Measurements from ENCODE around the gene CREB1. TPM values are rescaled to one million over a fixed set of nuclear protein-coding genes. Genes with fewer than 3 reads are reported as not detected.

Gene CREB1
- total and polyA plus RNA-seq, 9 of the 15 experiments (the other 6 are each of a cell fraction or from before 2014, with no cell fraction given), result 8.9 to 51.3 (median 19.5) TPM

DNA sequence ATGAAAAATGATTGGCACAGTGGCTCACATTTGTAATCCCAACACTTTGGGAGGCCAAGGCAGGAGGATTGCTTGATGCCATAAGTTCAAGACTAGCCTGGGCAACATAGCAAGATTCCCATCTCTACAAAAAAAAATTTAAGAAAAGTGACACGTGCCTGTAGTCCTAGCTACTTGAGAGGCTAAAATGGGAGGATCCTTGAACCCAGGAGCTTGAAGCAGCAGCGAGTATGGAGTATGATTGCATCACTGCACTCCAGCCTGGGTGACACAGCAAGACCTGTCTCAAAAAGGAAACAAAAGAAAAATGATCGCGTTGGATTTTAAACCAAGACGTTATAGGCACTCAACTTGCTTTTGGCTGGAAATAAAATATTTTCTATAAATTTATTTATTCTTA, 37.8 kb upstream of the CREB1 start (continued):
- TF ChIP-seq, protein P1, sequence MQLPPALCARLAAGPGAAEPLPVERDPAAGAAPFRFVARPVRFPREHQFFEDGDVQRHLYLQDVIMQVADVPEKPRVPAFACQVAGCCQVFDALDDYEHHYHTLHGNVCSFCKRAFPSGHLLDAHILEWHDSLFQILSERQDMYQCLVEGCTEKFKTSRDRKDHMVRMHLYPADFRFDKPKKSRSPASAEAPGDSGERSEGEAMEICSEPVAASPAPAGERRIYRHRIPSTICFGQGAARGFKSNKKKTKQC (CRISPR knock-in tag; IDR thresholded peaks at IDR 0.05), result no peak
- TF ChIP-seq HDAC2 (IDR thresholded peaks at IDR 0.05) (no peak), ZBTB1 (CRISPR knock-in tag; IDR thresholded peaks at IDR 0.05; ENCODE audit: borderline replicate concordance, low read depth) (no peak), ZBED1 (IDR thresholded peaks at IDR 0.05) (no peak), TRIM24 (IDR thresholded peaks at IDR 0.05) (peak in 1 of 2 experiments; percentile 35; a peak in 1 of 4 replicates), ZNF639 (CRISPR knock-in tag; conservative IDR thresholded peaks at IDR 0.05 in 1 of 2, IDR thresholded peaks at IDR 0.05 in 1 of 2) (no peak), ZNF224 (CRISPR knock-in tag; IDR thresholded peaks at IDR 0.05) (no peak), RBM25 (IDR thresholded peaks at IDR 0.05; ENCODE audit: low read depth, low read length, severe bottlenecking) (no peak), ZNF586 (CRISPR knock-in tag; conservative IDR thresholded peaks at IDR 0.05) (no peak), U2AF2 (optimal IDR thresholded peaks at IDR 0.05; ENCODE audit: low read depth, low read length) (no peak), COPS2 (conservative IDR thresholded peaks at IDR 0.05) (no peak), NFE2L1 (tag; IDR thresholded peaks at IDR 0.05; ENCODE audit: borderline replicate concordance, low read depth) (no peak), NCOA2 (IDR thresholded peaks at IDR 0.05; ENCODE audit: partially characterized antibody in 2 of 2) (no peak), TAL1 (IDR thresholded peaks at IDR 0.05) (no peak), KAT2B (IDR thresholded peaks at IDR 0.05; ENCODE audit: low read depth, low read length) (no peak), MCM7 (IDR thresholded peaks at IDR 0.05) (no peak), PKNOX1 (IDR thresholded peaks at IDR 0.05) (peak; percentile 26), DIDO1 (tag; IDR thresholded peaks at IDR 0.05; ENCODE audit: low read depth) (no peak), ATF1 (CRISPR knock-in tag; IDR thresholded peaks at IDR 0.05) (no peak), ATF1 (tag; IDR thresholded peaks at IDR 0.05) (0 out of 2 replicates have a peak, but pooled peaks have one; percentile 9), BACH1 (tag; IDR thresholded peaks at IDR 0.05) (peak; percentile 35; the same call in 1 of the 2 replicates), L3MBTL2 (IDR thresholded peaks at IDR 0.05) (peak; percentile 78)
- TF ChIP-seq, protein P2, sequence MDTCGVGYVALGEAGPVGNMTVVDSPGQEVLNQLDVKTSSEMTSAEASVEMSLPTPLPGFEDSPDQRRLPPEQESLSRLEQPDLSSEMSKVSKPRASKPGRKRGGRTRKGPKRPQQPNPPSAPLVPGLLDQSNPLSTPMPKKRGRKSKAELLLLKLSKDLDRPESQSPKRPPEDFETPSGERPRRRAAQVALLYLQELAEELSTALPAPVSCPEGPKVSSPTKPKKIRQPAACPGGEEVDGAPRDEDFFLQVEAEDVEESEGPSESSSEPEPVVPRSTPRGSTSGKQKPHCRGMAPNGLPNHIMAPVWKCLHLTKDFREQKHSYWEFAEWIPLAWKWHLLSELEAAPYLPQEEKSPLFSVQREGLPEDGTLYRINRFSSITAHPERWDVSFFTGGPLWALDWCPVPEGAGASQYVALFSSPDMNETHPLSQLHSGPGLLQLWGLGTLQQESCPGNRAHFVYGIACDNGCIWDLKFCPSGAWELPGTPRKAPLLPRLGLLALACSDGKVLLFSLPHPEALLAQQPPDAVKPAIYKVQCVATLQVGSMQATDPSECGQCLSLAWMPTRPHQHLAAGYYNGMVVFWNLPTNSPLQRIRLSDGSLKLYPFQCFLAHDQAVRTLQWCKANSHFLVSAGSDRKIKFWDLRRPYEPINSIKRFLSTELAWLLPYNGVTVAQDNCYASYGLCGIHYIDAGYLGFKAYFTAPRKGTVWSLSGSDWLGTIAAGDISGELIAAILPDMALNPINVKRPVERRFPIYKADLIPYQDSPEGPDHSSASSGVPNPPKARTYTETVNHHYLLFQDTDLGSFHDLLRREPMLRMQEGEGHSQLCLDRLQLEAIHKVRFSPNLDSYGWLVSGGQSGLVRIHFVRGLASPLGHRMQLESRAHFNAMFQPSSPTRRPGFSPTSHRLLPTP (IDR thresholded peaks at IDR 0.05; ENCODE audit: borderline replicate concordance, extremely low read depth, insufficient read length), result no peak
- TF ChIP-seq, protein P3, sequence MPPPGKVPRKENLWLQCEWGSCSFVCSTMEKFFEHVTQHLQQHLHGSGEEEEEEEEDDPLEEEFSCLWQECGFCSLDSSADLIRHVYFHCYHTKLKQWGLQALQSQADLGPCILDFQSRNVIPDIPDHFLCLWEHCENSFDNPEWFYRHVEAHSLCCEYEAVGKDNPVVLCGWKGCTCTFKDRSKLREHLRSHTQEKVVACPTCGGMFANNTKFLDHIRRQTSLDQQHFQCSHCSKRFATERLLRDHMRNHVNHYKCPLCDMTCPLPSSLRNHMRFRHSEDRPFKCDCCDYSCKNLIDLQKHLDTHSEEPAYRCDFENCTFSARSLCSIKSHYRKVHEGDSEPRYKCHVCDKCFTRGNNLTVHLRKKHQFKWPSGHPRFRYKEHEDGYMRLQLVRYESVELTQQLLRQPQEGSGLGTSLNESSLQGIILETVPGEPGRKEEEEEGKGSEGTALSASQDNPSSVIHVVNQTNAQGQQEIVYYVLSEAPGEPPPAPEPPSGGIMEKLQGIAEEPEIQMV (tag; conservative IDR thresholded peaks at IDR 0.05; ENCODE audit: low read depth), result no peak

All from K562 (cell line).